ENCODE data around the gene TSC22D4.

Gene TSC22D4

DNA sequence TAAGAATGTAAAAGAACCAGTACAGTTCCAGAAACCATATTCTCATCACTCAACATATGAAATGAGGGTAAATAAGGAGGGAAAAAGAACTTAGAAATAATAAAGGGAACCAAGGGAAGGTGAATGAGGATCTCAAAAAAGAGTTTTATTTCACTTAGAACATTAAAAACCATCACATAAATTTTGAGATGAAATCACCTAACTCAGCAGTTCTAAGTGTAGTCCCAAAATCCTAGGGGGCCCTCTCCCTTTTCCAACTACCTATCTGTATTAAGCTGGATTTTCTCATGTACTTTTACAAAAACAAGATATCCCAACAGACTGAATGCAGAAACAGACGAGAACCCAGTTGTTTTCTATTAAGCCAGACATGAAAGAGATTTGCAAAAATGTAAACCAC lies 53.7 kb downstream of the TSC22D4 start:
- DNase-seq (no peak), ATAC-seq (no peak)
- peaks cover 13% of the 10 kb centered on the region for H3K36me3 Mint-ChIP-seq (ENCODE audit: low read depth)
- no peak overlapping the region for H3K27ac Mint-ChIP-seq
- H3K4me1 Mint-ChIP-seq: peaks cover 20% of the 10 kb centered on the region
- peaks cover 10% of the 10 kb centered on the region for H3K27me3 Mint-ChIP-seq
- peaks cover 5% of the 10 kb centered on the region for H3K9me3 Mint-ChIP-seq
- H3K4me3 Mint-ChIP-seq: no peak overlapping the region

GRCh38 chr7:100423315-100423714 lies 55.7 kb downstream of the TSC22D4 start:
- peaks cover 5% of the 10 kb centered on the region for H3K4me1 Mint-ChIP-seq
- H3K27ac Mint-ChIP-seq: no peak overlapping the region
- no peaks in the 10 kb centered on the region for H3K27me3 Mint-ChIP-seq
- DNase-seq (no peak), ATAC-seq (no peak)
- H3K36me3 Mint-ChIP-seq (ENCODE audit: low read depth): peaks cover 4% of the 10 kb centered on the region
- H3K9me3 Mint-ChIP-seq: no peaks in the 10 kb centered on the region
- no peak overlapping the region for H3K4me3 Mint-ChIP-seq

GRCh38 chr7:100419660-100420226 lies 59.3 kb downstream of the TSC22D4 start:
- H3K4me3 Mint-ChIP-seq: no peak overlapping the region
- no peak overlapping the region for H3K27ac Mint-ChIP-seq
- H3K36me3 Mint-ChIP-seq (ENCODE audit: low read depth): no peaks in the 10 kb centered on the region
- DNase-seq: no peak
- ATAC-seq: no peak
- H3K27me3 Mint-ChIP-seq: no peaks in the 10 kb centered on the region
- no peaks in the 10 kb centered on the region for H3K4me1 Mint-ChIP-seq
- no peaks in the 10 kb centered on the region for H3K9me3 Mint-ChIP-seq

DNA sequence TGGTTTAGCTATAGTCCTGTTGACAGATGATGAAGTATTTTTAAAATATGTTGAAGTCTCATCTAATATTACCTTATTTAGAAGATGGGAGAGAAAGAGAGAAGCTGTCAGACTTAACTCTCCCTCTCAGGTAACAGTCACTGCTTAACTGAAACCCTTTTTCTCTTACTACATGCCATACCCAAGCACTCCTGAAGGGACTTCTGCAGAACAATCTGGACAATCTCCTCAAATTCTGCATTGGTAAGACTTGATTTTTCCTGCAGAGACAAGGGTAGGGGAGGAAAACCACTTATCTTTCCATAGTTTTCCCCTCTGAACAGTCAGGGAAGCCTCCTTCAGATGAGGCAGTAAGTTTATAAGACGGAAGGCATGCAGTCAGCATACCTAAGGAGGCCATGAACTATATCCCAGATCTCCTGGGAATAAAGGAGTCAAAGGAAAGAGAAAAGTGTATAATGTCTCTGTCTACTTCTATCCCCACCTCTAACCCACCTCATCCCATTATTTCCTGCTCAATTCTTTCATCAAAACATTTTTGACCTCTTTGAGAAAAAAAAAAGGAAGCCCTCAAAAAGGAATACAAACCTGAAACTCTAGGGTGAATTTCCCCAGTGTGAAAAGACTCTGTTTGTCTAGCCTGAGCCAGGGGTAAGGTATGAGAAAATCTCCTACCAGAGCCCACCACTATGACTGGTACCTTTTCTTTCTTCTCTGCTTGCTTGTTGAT lies 59.9 kb downstream of the TSC22D4 start:
- Mint-ChIP-seq H3K9me3 (no peaks in the 10 kb centered on the region), H3K4me1 (no peaks in the 10 kb centered on the region), H3K27me3 (no peaks in the 10 kb centered on the region), H3K27ac (no peak overlapping the region), H3K36me3 (ENCODE audit: low read depth) (no peaks in the 10 kb centered on the region), H3K4me3 (no peak overlapping the region)
- ATAC-seq (no peak), DNase-seq (no peak)
